ENCODE data around the gene PCDHB10. TPM values are rescaled to one million over a fixed set of nuclear protein-coding genes. Genes with fewer than 3 reads are reported as not detected.
"Not testable (repeated sequence)": the region's sequence is repeated elsewhere in the genome, so short reads cannot be mapped to it uniquely, and the experiment has no call there.

PCDHB10 gene
- total and polyA plus RNA-seq, 4 donors: 0.25 to 7.7 (median 4.1) TPM

DNA sequence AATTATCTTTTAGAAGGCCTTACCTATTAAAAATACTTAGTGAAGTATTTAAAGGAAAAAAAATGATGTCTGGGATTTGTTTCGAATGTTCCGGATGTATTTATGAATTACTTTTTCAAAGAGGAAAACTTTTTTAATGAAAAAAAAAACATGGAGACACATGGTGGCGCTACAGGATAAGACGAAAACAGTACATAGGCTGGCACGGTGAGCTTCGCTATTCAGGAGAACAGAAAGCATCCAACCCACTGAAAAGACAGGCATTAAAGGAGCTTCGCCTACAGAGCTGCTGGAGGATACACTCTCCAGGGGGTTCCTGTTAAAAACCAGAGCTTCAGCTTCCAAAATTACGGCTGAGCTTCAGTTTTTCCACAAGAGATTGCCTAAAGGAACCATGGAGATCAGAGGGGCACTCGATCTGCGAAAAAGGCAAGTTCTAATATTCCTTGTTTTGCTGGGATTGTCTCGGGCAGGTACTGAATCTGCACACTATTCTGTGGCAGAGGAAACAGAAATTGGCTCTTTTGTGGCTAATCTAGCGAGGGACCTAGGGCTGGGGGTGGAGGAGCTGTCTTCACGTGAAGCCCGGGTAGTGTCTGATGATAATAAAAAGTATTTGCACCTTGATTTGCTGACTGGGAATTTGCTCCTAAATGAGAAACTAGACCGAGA lies 31.1 kb downstream of the PCDHB10 start, which contains the start of gene PCDHB14:
TSS of gene PCDHB14 (plus strand) at position 232 of the 672 bp plus-strand sequence. CDS start at position 395, 163 bp downstream.
- no peak for DNase-seq
- Histone ChIP-seq H3K36me3 (ENCODE audit: control insufficient read depth in 1 of 2, insufficient read depth in 2 of 2, low read length in 1 of 2) (peaks cover 3% of the 10 kb centered on the region in 2 donors), H3K4me3 (ENCODE audit: low read length in 2 of 2) (peak within 1 kb of the TSS in 1 of 2 donors; percentile 26), H3K27me3 (ENCODE audit: control insufficient read depth in 1 of 2, insufficient read depth in 2 of 2, low read length in 1 of 2) (no peaks in the 10 kb centered on the region), H3K4me1 (ENCODE audit: control insufficient read depth in 1 of 2, insufficient read depth in 2 of 2, low read length in 2 of 2) (no peaks in the 10 kb centered on the region), H3K27ac (ENCODE audit: low read depth in 1 of 2, low read length in 2 of 2) (no peak within 1 kb of the TSS), H3K9me3 (ENCODE audit: control insufficient read depth, low read length) (peaks cover 23% of the 10 kb centered on the region)
- no peak for ATAC-seq (ENCODE audit: low FRiP score)
- intact Hi-C loops (cut with DNase I): no loop called here
- WGBS, 2 donors: 18% methylated on average over 15 of the region's 15 CpGs

DNA sequence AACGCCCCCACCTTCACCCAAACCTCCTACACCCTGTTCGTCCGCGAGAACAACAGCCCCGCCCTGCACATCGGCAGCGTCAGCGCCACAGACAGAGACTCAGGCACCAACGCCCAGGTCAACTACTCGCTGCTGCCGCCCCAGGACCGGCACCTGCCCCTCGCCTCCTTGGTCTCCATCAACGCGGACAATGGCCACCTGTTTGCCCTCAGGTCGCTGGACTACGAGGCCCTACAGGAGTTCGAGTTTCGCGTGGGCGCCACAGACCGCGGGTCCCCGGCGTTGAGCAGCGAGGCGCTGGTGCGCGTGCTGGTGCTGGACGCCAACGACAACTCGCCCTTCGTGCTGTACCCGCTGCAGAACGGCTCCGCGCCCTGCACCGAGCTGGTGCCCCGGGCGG lies 32.7 kb downstream of the PCDHB10 start:
- 14 to 19% methylated on average over 26 to 35 of the region's 40 CpGs for WGBS, 2 donors
- H3K27me3 ChIP-seq (ENCODE audit: control insufficient read depth in 1 of 2, insufficient read depth in 2 of 2, low read length in 1 of 2); H3K4me1 ChIP-seq (ENCODE audit: control insufficient read depth in 1 of 2, insufficient read depth in 2 of 2, low read length in 2 of 2); H3K4me3 ChIP-seq (ENCODE audit: low read length in 2 of 2); ATAC-seq (ENCODE audit: low FRiP score); H3K36me3 ChIP-seq (ENCODE audit: control insufficient read depth in 1 of 2, insufficient read depth in 2 of 2, low read length in 1 of 2); intact Hi-C loops (cut with DNase I); H3K27ac ChIP-seq (ENCODE audit: low read depth in 1 of 2, low read length in 2 of 2); DNase-seq: not testable (repeated sequence)
- H3K9me3 ChIP-seq (ENCODE audit: control insufficient read depth, low read length): peaks cover 21% of the 10 kb centered on the region

DNA sequence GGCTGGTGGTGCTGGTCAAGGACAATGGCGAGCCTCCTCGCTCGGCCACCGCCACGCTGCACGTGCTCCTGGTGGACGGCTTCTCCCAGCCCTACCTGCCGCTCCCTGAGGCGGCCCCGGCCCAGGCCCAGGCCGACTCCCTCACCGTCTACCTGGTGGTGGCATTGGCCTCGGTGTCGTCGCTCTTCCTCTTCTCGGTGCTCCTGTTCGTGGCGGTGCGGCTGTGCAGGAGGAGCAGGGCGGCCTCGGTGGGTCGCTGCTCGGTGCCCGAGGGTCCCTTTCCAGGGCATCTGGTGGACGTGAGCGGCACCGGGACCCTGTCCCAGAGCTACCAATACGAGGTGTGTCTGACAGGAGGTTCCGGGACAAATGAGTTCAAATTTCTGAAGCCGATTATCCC lies 33.3 kb downstream of the PCDHB10 start:
- 23 to 26% methylated on average over 22 to 30 of the region's 30 CpGs for WGBS, 2 donors
- H3K36me3 ChIP-seq (ENCODE audit: control insufficient read depth in 1 of 2, insufficient read depth in 2 of 2, low read length in 1 of 2); H3K27me3 ChIP-seq (ENCODE audit: control insufficient read depth in 1 of 2, insufficient read depth in 2 of 2, low read length in 1 of 2); H3K4me1 ChIP-seq (ENCODE audit: control insufficient read depth in 1 of 2, insufficient read depth in 2 of 2, low read length in 2 of 2); intact Hi-C loops (cut with DNase I); H3K4me3 ChIP-seq (ENCODE audit: low read length in 2 of 2); H3K27ac ChIP-seq (ENCODE audit: low read depth in 1 of 2, low read length in 2 of 2); DNase-seq; ATAC-seq (ENCODE audit: low FRiP score): not testable (repeated sequence)
- H3K9me3 ChIP-seq (ENCODE audit: control insufficient read depth, low read length): peaks cover 21% of the 10 kb centered on the region

DNA sequence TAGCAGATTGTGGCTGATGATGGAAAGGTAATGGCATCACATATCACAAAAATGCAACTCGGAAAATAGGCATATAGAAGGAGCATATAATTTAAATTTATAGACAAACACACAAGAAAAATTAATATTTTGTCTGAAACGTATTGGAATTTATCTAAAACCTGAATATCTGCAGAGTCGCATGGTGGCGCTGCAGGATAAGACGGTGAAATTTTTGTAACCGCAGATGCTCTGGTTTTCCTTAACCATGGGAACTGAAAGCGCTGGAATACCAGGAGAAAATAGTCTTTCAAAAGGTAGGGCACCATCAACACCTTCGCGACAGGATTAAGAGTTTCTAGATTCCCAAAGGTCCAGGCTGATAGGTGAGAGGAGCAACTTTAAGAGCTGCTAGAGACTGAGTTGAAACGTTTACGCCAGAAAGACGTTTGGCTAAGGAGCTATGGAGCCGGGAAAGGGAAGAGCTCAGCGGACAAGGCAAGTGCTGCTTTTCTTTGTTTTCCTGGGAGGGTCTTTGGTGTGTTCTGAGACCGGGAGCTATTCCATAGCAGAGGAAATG lies 42.0 kb downstream of the PCDHB10 start:
- ATAC-seq (ENCODE audit: low FRiP score) (no peak), DNase-seq (no peak)
- H3K27me3 ChIP-seq (ENCODE audit: control insufficient read depth in 1 of 2, insufficient read depth in 2 of 2, low read length in 1 of 2): peaks cover 0 to 1% of the 10 kb centered on the region in 2 donors
- WGBS, 2 donors: 4 to 5% methylated on average over 15 of the region's 15 CpGs
- H3K36me3 ChIP-seq (ENCODE audit: control insufficient read depth in 1 of 2, insufficient read depth in 2 of 2, low read length in 1 of 2): no peaks in the 10 kb centered on the region
- no peaks in the 10 kb centered on the region for H3K4me1 ChIP-seq (ENCODE audit: control insufficient read depth in 1 of 2, insufficient read depth in 2 of 2, low read length in 2 of 2)
- peaks cover 21% of the 10 kb centered on the region for H3K9me3 ChIP-seq (ENCODE audit: control insufficient read depth, low read length)
- intact Hi-C loops (cut with DNase I): loop anchor here (10.0 kb wide), 2 partner anchors 121 to 331 kb away; partner anchors contain the start of genes PCDHGA4 (in 1 of the 2), PCDHGB1 (in 1 of the 2) and PCDHGB2 (in 1 of the 2)
- peak overlapping the region in 1 of 2 donors; percentile 30 for H3K4me3 ChIP-seq (ENCODE audit: low read length in 2 of 2)
- no peak overlapping the region for H3K27ac ChIP-seq (ENCODE audit: low read depth in 1 of 2, low read length in 2 of 2)

DNA sequence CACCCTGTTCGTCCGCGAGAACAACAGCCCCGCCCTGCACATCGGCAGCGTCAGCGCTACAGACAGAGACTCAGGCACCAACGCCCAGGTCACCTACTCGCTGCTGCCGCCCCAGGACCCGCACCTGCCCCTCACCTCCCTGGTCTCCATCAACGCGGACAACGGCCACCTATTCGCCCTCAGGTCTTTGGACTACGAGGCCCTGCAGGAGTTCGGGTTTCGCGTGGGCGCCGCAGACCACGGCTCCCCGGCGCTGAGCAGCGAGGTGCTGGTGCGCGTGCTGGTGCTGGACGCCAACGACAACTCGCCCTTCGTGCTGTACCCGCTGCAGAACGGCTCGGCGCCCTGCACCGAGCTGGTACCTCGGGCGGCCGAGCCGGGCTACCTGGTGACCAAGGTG lies 43.8 kb downstream of the PCDHB10 start:
- not testable (repeated sequence) for H3K4me1 ChIP-seq (ENCODE audit: control insufficient read depth in 1 of 2, insufficient read depth in 2 of 2, low read length in 2 of 2); H3K27me3 ChIP-seq (ENCODE audit: control insufficient read depth in 1 of 2, insufficient read depth in 2 of 2, low read length in 1 of 2); H3K36me3 ChIP-seq (ENCODE audit: control insufficient read depth in 1 of 2, insufficient read depth in 2 of 2, low read length in 1 of 2); ATAC-seq (ENCODE audit: low FRiP score); H3K27ac ChIP-seq (ENCODE audit: low read depth in 1 of 2, low read length in 2 of 2); H3K4me3 ChIP-seq (ENCODE audit: low read length in 2 of 2); DNase-seq
- intact Hi-C loops (cut with DNase I): loop anchor here (10.0 kb wide), 2 partner anchors 119 to 329 kb away; partner anchors contain the start of genes PCDHGA4 (in 1 of the 2), PCDHGB1 (in 1 of the 2) and PCDHGB2 (in 1 of the 2)
- peaks cover 29% of the 10 kb centered on the region for H3K9me3 ChIP-seq (ENCODE audit: control insufficient read depth, low read length)
- WGBS, 2 donors: 19 to 21% methylated on average over 38 to 40 of the region's 40 CpGs

DNA sequence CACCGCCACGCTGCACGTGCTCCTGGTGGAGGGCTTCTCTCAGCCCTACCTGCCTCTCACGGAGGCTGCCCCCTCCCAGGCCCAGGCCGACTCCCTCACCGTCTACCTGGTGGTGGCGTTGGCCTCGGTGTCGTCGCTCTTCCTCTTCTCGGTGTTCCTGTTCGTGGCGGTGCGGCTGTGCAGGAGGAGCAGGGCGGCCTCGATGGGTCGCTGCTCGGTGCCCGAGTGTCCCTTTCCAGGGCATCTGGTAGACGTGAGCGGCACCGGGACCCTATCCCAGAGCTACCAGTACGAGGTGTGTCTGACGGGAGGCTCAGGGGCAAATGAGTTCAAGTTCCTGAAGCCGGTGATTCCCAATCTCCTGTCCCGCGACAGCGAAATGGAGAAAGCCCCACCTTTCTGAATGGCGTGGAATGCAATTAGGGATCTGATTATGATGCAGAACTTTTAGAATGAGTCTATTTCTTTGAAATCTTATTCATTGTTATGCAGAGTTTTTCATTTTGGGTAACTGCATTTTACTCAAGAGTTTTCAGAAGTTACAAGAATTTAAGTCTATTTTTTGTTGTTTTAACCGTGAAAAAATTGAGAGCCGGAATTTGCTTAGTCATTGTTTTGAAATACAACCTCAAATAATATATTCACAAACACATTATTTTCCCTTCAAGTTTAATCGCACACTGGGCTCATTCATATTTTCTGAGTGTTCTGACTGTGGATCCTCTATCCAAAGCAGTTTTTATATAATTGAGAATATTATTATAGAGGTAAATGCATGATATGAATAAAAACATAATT lies 44.6 kb downstream of the PCDHB10 start:
- Histone ChIP-seq H3K4me3 (ENCODE audit: low read length in 2 of 2) (no peak overlapping the region), H3K9me3 (ENCODE audit: control insufficient read depth, low read length) (peaks cover 35% of the 10 kb centered on the region)

DNA sequence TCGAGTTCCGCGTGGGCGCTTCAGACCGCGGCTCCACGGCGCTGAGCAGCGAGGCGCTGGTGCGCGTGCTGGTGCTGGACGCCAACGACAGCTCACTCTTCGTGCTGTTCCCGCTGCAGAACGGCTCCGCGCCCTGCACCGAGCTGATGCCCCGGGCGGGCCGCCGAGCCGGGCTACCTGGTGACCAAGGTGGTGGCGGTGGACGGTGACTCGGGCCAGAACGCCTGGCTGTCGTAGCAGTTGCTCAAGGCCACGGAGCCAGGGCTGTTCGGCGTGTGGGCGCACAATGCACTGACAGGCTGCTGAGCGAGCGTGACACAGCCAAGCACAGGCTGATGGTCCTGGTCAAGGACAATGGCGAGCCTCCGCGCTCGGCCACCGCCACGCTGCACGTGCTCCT lies 49.3 kb downstream of the PCDHB10 start:
- Histone ChIP-seq H3K36me3 (ENCODE audit: control insufficient read depth in 1 of 2, insufficient read depth in 2 of 2, low read length in 1 of 2) (no peaks in the 10 kb centered on the region), H3K27ac (ENCODE audit: low read depth in 1 of 2, low read length in 2 of 2) (no peak overlapping the region), H3K4me3 (ENCODE audit: low read length in 2 of 2) (no peak overlapping the region), H3K27me3 (ENCODE audit: control insufficient read depth in 1 of 2, insufficient read depth in 2 of 2, low read length in 1 of 2) (no peaks in the 10 kb centered on the region), H3K4me1 (ENCODE audit: control insufficient read depth in 1 of 2, insufficient read depth in 2 of 2, low read length in 2 of 2) (no peaks in the 10 kb centered on the region), H3K9me3 (ENCODE audit: control insufficient read depth, low read length) (peaks cover 32% of the 10 kb centered on the region)
- ATAC-seq (ENCODE audit: low FRiP score) (no peak), DNase-seq (no peak)
- WGBS, 2 donors: 13 to 18% methylated on average over 43 of the region's 43 CpGs
- intact Hi-C loops (cut with DNase I): loop anchor here in 1 of 2 donors (10.0 kb wide), 1 partner anchor 83 kb away; the partner anchor contains the start of gene TAF7

More for the DNA sequence above, 44.6 kb downstream of the PCDHB10 start:
- Histone ChIP-seq H3K36me3 (ENCODE audit: control insufficient read depth in 1 of 2, insufficient read depth in 2 of 2, low read length in 1 of 2) (no peaks in the 10 kb centered on the region), H3K27ac (ENCODE audit: low read depth in 1 of 2, low read length in 2 of 2) (no peak overlapping the region), H3K4me1 (ENCODE audit: control insufficient read depth in 1 of 2, insufficient read depth in 2 of 2, low read length in 2 of 2) (no peaks in the 10 kb centered on the region), H3K27me3 (ENCODE audit: control insufficient read depth in 1 of 2, insufficient read depth in 2 of 2, low read length in 1 of 2) (peaks cover 0 to 1% of the 10 kb centered on the region in 2 donors)
- intact Hi-C loops (cut with DNase I): loop anchor here (10.0 kb wide), 2 partner anchors 118 to 328 kb away; partner anchors contain the start of genes PCDHGA4 (in 1 of the 2), PCDHGB1 (in 1 of the 2) and PCDHGB2 (in 1 of the 2)
- ATAC-seq (ENCODE audit: low FRiP score): no peak
- 17 to 18% methylated on average over 32 of the region's 32 CpGs for WGBS, 2 donors
- no peak for DNase-seq
